ENCODE measurements around the gene ACACA. TPM values are rescaled to one million over a fixed set of nuclear protein-coding genes. Genes with fewer than 3 reads are reported as not detected.

ACACA gene
- total and polyA plus RNA-seq, 9 of the 15 experiments (the other 6 are each of a cell fraction or from before 2014, with no cell fraction given), result 35.9 to 135 (median 88.4) TPM

- TF ChIP-seq ZFP36 (IDR thresholded peaks at IDR 0.05; ENCODE audit: low read depth, low read length, partially characterized antibody) (no peak), HNRNPK (IDR thresholded peaks at IDR 0.05; ENCODE audit: low read depth, low read length, poor library complexity, severe bottlenecking) (no peak), ZKSCAN3 (CRISPR knock-in tag; IDR thresholded peaks at IDR 0.05) (no peak), TAF1 (IDR thresholded peaks at IDR 0.05; ENCODE audit: control insufficient read depth, extremely low read depth, insufficient read depth, low read length, severe bottlenecking) (no peak), MCM7 (IDR thresholded peaks at IDR 0.05) (no peak), ZNF431 (CRISPR knock-in tag; IDR thresholded peaks at IDR 0.05) (no peak), CCNT2 (IDR thresholded peaks at IDR 0.05; ENCODE audit: borderline replicate concordance, extremely low read depth, insufficient read length, low read depth, low read length) (no peak), ZBTB9 (CRISPR knock-in tag; IDR thresholded peaks at IDR 0.05) (no peak), TAF7 (tag; IDR thresholded peaks at IDR 0.05) (no peak), NCOA6 (IDR thresholded peaks at IDR 0.05) (no peak), WHSC1 (IDR thresholded peaks at IDR 0.05; ENCODE audit: low read length) (no peak), STAT6 (CRISPR knock-in tag; IDR thresholded peaks at IDR 0.05) (no peak), ETV6 (IDR thresholded peaks at IDR 0.05; ENCODE audit: borderline replicate concordance in 1 of 2, low read depth in 2 of 2, low read length in 1 of 2) (no peak), ETV6 (CRISPR knock-in tag; IDR thresholded peaks at IDR 0.05; ENCODE audit: borderline replicate concordance) (no peak), FOXJ3 (CRISPR knock-in tag; IDR thresholded peaks at IDR 0.05) (no peak), SMARCB1 (IDR thresholded peaks at IDR 0.05; ENCODE audit: insufficient read length, low read depth) (no peak), ZNF174 (CRISPR knock-in tag; IDR thresholded peaks at IDR 0.05) (no peak), GATA2 (CRISPR knock-in tag; IDR thresholded peaks at IDR 0.05) (no peak), TEAD4 (IDR thresholded peaks at IDR 0.05; ENCODE audit: low read length) (peak; percentile 28; the same call in 1 of the 2 replicates), TEAD4 (CRISPR knock-in tag; IDR thresholded peaks at IDR 0.05; ENCODE audit: borderline replicate concordance) (no peak), BHLHE40 (IDR thresholded peaks at IDR 0.05; ENCODE audit: low read length) (peak; percentile 39; the same call in 1 of the 2 replicates), KAT2B (IDR thresholded peaks at IDR 0.05; ENCODE audit: low read depth, low read length) (no peak), ZNF134 (CRISPR knock-in tag; conservative IDR thresholded peaks at IDR 0.05) (no peak), ZSCAN29 (IDR thresholded peaks at IDR 0.05) (no peak), CREB5 (CRISPR knock-in tag; IDR thresholded peaks at IDR 0.05) (no peak), NCOA2 (IDR thresholded peaks at IDR 0.05; ENCODE audit: partially characterized antibody in 2 of 2) (no peak), ZFPM2 (CRISPR knock-in tag; IDR thresholded peaks at IDR 0.05) (no peak)
These were observed 339.0 kb downstream of the ACACA start (continued) for GRCh38 chr17:37067555-37068111.

Measured in K562 (cell line).